Measurements from ENCODE around the gene TSPAN14.
"Not testable (repeated sequence)": the region's sequence is repeated elsewhere in the genome, so short reads cannot be mapped to it uniquely, and the experiment has no call there.

The TSPAN14 gene

DNA sequence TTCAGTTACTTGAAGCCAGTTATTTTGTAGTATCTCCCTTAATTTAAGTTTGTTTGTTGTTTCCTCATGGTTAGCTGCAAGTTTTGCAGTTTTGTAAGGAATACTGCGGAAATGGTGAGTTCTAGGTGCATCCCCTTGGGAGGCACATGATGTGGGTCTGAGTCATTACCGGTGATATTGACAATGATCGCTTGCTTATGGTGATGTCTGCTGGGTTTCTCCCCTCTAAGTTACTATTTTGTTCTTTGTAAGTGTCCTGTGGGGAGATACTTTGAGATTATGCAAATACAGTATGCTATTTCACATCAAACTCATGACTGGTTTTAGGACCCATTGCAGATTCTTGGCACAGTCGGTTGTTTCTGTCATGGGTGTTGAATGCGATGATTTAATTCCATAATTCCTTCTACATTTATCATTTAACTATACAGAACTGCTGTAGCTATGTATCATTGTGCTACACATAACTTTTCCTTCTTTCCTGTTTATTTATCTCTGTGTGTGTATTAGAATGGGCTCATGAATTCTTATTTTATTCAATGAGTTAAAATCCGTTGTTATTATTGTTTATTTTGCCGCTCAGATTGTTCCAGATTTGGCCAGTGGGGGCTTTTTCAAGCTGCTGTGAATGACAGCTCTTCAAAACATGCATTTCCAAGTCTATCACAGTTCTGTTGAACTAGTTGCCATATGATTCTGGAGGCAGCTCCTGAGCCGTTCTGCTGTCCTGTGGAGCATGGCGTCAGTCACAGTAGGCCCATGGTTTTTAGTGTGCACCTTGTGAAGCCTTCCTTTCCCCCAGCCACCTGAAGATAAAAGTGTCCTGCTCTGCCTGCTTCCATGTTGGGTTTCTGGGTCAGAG, 18.4 kb downstream of the TSPAN14 start:
- DNase-seq = no peak

DNA sequence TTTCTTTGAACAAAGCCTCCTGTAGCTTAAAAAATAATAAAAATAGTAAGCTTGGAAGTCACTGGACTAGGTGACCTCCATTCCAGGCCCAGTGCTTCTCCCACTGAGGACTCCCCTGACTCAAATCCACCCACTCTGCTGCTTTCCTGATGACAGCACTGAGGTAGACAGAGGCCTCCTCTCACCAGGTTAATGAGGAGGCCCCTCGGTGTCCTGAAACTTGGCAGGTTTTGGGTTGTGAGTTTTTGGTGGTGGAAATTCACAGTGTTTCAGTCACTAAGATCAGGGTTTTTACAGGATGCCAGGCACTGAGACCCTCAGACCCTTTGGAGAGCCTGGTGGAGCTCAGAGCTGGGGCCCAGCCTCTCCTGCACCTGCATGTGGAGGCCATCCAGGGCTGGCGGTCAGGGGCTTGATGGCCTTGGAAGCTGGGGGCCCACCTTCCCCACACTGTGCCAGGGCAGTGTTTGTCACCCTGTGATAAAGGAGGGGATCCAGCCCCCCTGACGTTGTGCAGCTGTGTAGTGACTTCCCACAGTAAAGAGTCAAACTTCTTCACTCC, 19.1 kb downstream of the TSPAN14 start:
- DNase-seq = no peak

DNA sequence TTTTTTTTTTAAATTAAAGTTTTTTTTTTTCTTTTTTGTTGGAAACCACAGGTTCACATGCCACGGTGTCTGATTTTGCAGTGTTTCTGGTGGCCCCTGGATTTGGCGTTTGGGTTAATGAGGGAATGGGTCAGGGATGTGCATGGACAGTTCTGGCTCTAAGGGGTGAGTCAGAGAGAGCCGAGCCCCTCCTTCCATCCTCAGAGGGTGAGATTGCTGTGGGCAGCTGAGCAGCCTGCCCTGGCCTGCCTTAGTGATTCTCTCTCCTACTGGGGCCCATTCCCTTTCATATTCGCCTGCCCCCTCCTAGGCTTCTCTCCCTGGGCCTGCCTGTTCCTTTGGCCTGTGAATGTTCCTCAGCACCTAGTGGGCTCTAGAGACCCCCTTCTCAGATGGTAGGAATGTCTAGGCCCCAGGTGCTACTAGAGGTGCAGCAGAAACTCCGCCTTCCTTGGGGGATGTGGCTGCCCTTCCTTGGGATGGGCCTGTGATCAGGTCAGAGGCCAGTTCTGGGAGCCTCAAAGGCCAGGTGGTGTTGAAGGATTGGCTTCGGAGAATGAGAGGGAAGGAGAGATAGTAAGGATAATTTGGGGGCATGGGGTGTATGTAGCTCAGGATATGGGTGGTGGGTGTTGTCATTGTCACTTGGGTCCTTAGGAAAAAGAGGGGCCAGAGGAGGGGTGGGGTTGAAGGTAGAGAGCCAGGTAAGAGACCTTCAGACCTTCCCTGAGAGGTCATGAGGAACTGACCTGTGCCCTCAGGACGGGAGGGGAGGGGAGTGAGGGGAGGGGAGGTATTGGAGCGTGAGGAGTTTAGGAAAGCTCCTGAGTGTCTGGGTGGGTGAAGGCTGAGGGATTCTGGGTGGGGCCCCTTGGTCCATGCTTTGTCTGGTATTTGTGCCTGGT, 19.8 kb downstream of the TSPAN14 start:
- DNase-seq = no peak

DNA sequence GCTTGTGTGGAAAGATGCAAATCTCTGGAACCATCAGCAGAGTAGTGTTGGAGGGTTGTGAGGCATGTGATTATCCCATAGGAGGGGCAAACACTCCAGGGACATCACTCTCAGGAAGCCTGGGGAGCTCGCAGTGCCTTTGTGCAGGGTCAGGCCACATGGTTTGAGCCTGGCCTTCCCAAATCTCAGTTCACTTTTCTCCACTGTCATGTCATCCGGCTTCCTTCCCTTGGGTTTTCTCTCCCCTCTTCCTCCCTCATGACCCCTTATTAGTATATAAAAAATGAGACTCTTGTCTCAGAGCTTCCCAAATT, 20.4 kb downstream of the TSPAN14 start:
- no peak for DNase-seq

DNA sequence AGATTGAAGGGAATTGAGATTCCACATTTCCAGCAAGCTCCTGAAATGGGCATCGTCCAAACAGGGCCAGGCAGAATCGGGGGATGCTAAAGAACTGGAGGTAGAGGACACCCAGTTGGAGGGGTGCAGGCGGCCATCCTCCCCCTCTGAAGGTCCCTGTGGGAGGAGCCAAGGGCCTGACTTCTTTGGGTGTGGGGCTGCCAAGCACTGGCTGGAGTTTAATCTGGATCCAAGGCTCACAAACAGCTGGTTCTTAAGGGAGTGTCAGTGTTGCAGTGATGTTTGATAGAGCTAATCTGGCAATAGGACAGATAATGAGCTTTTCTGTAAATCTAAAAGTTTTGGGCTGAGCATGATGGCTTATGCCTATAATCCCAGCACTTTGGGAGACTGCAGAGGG, 20.8 kb downstream of the TSPAN14 start:
- DNase-seq = no peak

DNA sequence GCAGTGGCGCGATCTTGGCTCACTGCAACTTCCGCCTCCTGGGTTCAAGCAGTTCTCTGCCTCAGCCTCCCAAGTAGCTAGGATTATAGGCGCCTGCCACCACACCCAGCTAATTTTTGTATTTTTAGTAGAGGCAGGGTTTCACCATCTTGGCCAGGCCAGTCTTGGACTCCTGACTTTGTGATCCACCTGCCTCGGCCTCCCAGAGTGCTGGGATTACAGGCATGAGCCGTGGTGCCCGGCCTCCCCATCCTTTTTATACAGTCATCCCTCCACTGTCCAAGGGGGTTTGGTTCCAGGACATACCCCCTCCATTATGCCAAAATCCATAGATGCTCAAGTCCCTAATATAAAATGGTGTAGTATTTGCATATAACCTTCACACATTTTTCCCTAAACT, 21.5 kb downstream of the TSPAN14 start:
- not testable (repeated sequence) for DNase-seq

DNA sequence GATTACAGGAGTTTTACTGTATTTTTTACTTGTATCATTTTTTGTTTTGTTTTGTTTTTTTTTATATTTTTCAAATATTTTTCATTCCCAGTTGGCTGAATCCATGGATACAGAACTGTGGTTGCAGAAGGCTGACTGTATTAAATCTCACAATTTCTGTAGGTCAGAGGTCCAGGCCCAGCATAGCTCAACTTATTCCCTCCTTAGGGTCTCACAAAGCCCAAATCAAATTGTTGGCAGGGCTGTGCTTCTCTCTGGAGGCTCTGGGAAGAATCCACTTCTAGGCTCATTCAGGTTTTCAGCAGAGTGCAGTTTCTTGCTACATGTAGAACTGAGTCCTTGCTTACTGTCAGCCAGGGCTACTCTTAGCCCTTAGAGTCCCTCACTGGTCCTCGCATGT, 22.6 kb downstream of the TSPAN14 start:
- no peak for DNase-seq

DNA sequence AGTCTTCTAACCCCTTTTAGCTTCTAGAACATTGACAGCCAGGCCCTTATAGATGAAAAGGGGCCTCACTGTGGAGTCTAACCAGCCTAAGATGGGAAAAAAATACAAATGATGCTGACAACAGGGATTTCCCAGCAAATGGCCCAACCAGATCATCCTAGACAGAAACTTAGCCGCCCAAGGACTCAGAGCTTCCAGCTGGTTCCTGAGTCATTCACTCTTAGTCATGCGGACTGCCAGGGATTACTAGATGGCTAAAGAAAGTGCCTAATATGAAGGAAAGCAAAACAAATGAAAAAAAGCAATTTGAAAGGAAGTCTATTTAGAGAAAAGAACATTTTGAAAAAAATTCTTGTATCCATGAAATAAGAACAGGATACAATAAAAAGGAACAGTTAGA, 23.7 kb downstream of the TSPAN14 start:
- no peak for DNase-seq

DNA sequence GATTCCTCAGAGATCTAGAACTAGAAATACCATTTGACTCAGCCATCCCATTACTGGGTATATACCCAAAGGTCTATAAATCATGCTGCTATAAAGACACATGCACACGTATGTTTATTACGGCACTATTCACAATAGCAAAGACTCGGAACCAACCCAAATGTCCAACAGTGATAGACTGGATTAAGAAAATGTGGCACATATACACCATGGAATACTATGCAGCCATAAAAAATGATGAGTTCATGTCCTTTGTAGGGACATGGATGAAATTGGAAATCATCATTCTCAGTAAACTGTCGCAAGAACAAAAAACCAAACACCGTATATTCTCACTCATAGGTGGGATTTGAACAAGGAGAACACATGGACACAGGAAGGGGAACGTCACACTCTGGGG, 26.3 kb downstream of the TSPAN14 start:
- not testable (repeated sequence) for DNase-seq

DNA sequence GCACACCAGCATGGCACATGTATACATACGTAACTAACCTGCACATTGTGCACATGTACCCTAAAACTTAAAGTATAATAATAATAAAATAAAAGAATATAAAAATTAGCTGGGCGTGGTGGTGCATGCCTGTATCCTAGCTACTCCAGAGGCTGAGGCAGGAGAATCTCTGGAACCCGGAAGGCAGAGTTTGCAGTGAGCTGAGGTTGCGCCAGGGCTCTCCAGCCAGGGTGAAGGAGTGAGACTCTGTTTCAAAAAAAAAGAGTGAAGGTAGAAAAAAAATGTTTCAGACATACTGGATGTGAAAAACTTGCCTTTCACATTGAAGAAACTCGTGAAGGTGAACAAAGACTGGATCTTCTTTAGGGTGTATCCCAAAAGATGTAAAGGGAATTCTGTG, 26.7 kb downstream of the TSPAN14 start:
- no peak for DNase-seq

DNA sequence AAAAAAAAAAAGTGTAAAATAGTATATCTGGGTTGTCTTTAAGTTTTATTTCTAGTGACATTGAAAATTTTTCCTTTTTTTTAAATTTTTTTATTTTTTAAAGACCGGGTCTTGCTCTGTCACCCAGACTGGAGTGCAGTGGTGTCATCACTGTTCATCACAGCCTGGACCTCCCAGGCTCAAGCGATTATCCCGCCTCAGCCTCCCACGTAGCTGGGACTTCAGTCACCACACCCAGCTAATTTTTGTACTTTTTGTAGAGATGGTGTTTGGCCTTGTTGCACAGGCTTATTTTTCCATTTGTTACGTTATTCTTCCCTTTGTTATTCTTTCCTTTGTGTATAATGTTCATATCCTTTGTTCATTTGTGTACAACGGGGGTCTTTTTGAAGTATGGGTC, 30.1 kb downstream of the TSPAN14 start:
- DNase-seq = no peak

DNA sequence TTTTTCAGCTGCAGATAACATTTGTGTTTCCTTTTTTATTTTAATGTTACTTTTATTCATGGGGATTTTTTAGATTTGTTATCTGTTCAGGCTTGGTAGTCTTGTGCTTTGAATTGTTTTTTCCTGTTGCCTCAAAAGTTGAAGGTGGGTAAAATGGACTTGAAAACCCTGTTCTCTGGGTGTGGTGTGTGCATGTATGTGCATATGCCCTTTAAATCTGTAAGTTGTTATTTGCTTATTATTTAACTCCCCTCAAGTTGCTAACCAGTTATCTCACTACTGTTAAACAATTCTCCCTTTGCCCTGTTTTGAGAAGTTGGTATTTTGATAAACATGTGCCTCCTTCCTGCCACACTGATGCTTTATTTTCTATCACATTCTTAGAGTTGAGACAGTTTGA, 30.6 kb downstream of the TSPAN14 start:
- DNase-seq = no peak

DNA sequence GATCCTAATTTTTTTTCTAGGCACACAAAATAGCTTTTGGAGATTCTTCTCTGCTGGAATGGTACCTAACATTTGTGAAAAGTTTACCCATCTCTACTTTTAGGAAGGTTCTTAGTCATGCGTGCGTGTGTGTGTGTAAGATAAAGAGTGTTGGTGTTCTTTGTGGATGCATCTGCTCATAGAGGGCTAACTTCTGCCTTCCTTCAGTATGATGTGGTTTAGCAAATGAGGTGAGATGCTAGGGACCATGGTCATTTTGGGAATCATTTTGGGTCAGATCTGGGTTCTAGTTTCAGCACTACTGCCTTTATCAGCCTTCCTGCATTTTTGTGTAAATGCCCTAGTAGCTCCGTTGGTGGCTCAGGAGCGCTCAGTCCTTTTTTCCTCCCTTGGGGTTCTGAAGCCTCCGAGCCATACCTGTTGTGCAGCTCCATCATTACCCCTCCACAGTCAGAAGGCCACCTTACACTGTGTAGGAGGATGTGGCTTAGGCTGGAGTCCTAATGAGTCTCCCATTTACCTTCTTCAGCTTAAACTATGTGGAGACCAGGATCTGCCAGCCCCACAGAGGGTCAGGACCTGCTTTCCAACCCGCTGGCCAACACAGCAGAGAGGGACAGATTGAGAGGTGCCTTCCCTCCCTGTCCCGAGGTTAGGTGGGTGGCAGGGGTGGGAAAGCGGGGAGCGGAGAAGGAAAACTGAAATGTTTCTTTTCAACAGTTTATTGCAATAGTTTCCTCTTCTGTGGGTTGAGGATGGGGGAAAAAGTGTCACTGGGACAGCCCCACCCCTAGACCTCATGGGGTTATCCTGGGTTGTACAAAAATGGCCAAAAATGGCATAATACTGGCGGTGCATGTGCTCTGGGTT, 31.2 kb downstream of the TSPAN14 start:
- no peak for DNase-seq

DNA sequence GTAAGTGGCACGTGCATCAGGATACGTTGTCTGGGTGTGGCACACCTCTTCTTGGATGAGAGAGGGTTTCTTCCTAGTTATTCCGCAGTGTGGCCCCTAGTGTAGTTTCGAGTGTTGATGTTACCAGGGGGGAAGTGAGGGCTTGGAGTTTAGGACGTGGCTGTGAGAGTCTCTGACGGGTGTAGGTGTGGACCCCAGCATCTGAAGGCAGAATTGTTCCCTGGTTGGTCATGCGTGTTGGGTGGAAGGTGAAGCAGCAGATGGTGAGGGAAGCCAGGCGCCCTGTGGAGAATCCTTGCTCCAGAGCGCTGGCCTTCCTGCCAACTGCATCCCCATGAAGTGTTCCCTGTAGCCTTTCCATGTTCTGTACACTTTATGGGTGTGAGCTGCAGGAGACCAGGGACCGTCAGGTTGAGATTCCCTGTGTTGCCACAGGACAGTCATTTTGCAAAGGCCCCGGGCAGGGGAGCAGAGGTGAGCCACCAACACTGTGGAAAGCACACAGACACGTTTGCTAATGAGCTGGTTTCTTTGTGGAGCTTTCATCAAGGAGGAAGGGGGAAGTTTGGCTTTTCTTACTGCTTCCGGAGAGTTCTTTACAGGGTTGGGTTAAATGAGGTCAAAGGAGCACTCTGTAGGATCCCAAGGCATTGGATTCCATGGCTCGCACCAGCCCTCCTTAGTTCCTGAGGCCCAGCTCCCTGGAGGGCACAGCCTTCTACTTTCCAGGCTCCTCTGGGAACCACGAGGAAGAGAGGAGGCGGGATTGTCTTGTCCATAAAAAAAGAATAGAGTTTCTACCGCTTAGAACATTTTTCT, 32.0 kb downstream of the TSPAN14 start:
- DNase-seq = no peak

DNA sequence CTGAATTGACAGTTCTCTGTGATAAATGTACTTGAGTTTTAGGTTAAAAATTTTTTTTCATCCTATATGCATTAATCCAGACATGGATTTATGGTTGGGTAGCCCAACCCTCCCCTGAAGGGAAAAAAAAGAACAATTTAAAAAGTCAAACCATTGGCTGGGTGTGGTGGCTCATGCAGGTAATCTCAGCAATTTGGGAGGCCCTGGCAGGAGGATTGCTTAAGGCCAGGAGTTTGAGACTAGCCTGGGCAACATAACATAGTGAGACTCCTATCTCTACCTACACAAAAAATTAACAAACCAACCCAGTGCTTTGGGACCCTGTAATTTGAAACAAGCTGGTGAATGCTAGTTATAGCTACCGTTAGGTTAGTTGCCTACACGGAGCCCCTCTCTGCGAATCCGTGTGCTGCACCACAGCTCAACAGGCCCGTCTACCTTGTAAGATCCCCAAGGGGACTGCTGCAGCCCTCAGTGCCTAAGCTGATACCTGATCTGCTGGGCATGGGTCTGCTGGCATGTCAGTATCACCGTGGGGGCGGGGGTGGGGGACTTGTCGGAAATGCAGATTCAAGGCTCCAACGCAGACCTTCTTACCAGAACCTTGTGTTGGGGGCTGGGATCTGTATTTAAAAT, 32.8 kb downstream of the TSPAN14 start:
- no peak for DNase-seq

DNA sequence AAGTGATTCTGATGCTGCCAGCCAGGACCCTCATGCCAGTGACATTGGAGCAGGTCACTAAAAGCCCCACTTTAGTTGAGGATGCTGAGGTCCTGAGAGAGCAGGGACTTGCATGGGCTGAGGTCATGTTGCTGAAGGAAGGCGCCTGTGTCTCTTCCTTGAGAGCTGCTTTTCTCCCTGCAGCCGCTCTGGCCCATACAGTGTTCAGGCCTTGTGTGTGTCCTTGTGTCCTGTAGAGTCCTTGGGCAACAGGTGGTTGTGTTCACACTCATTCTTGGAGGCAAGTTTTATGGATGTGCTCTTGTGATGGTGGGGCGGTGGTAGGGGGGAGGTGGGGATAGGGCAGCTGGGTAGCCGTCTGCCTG, 33.3 kb downstream of the TSPAN14 start:
- DNase-seq = no peak

DNA sequence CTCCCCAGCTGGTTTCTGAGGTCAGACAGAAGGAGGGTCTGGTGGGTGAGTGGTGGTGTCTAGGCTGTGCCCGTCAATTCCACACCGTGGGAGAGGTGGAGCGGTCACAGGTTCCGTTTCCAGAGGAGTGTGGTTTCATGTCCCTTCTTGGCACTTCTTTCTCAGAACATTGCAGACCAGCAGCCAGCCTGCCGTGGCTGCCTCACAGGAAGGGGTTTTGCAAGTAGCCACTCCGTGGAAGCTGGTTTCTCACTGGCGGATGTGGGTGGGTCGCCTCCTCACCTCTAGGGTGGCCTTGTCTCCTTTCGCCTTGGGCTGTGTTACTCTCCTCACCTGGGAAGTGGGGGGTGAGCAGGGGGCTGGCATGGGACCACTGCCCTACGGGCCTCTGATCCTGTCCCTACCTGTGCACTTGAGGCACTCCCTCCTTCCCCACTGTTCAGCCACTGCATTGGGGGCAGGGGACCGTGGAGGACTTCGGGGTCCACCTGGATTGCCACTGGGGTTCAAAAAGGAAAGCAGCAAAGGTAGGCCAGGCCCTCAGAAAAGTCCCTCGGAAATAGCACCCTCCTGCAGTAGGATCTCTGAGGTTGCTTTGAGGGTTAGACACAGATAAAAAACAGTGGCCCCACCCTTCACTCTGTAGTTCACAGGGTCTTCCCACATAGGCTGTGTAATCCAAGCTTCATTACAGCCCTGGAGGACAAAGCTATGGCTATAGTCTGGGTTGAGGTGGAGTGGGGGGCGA, 33.9 kb downstream of the TSPAN14 start:
- no peak for DNase-seq

DNA sequence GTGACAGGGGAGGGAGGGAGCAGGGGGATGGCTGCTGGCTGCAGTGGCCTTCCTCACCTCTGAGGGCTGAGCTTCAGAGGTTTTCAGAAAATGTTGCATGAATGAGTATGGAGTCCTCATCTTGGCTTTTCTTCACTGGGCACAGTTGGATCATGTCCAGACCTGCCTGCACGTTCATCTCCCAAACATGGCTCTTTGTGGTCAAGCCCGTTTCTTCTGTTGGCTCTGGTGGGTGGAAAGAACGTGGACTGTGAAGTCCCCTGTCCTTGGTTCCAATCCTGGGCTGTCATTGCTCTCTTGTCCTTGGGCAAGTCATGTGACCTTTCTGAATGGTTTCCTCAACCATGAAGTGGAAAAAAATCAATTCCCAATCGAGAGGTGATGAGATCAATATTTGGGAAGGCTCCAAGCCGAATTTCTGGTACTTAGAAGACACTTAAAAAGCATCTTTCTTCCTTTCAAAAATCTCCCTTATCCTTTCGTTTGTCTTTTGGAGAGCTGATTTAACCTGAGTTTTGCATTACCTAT, 34.5 kb downstream of the TSPAN14 start:
- DNase-seq = no peak

DNA sequence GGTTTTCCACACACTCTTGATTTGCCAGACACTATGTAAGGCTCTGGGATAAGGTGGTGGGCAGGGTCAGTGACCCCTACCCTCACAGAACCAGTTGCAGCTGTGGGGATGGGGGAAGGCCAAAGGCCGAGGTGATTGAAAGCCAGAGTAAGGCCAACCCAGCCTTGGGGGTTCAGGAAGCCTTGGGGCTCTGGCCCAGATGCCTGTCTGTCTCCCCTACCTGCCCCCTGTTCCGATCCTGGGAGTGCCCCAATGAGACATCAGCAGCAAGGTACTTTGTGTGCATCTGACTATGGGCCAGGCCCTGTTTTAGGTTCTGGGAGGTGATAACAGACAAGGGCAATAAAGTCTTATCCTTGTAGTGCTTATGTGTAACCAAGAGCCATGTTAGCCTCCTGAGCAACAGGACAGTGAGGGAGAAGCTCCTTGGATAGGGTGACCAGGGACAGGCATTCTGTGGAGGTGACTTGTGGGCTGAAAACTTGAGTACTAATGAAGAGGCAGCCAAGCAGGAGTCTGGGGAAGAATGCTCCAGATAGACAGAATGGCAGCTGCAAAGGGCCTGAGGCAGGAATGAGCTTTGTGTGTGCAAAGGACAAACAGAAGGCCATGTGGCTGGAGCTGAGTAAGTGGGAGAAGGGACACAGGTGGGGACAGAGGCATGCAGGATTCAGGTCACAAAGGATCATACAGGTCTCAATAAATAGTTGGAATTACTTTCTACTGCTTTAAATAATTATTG, 35.4 kb downstream of the TSPAN14 start:
- DNase-seq = no peak

All from effector CD8-positive, alpha-beta T cell (primary cell).